WI38 (cell line): ENCODE data around the gene ESPN.

Experiments used
- H3K4me3 ChIP-seq: 2 replicates; pipeline ENCODE4 v1.5.1; 2011; ENCODE audit warnings: low read depth, mild to moderate bottlenecking, control low read depth, low read length
- CTCF ChIP-seq: IDR thresholded peaks from 2 replicates; pipeline ENCODE4 v1.5.1; 2012; ENCODE audit warnings: low read depth, mild to moderate bottlenecking, control low read depth, low read length

Gene ESPN

GRCh38 chr1:6502000-6502891 is 77.7 kb downstream of the ESPN start:
- H3K4me3 ChIP-seq, result no peak overlapping the region
- no peak for TF ChIP-seq CTCF

- H3K4me3 ChIP-seq, result no peak overlapping the region
- TF ChIP-seq CTCF, result no peak
Observed at GRCh38 chr1:6503884-6504602, 79.5 kb downstream of the ESPN start.

GRCh38 chr1:6504887-6505286 is 80.3 kb downstream of the ESPN start:
- no peak overlapping the region for H3K4me3 ChIP-seq
- TF ChIP-seq CTCF, result no peak

GRCh38 chr1:6505367-6506209 is 81.0 kb downstream of the ESPN start:
- no peak for TF ChIP-seq CTCF

GRCh38 chr1:6506210-6507036 is 81.8 kb downstream of the ESPN start:
- H3K4me3 ChIP-seq, result no peak overlapping the region
- TF ChIP-seq CTCF, result no peak

More at GRCh38 chr1:6505367-6506209, 81.0 kb downstream of the ESPN start:
- no peak overlapping the region for H3K4me3 ChIP-seq

- TF ChIP-seq CTCF, result no peak
- H3K4me3 ChIP-seq, result no peak overlapping the region
Observed at GRCh38 chr1:6507037-6507428, 82.5 kb downstream of the ESPN start.
